HT-29 (cell line): ENCODE data around the gene PDLIM7. TPM values are rescaled to one million over a fixed set of nuclear protein-coding genes. Genes with fewer than 3 reads are reported as not detected.

Experiments
- total RNA-seq: library from RNA; depleted of rRNA; stranded (reverse); fragments of >200 nt; shearing (Covaris generic); gene quantifications from 2 replicates; pipeline ENCODE4 v1.2.3, GENCODE V29; 2014; rRNA removed

The PDLIM7 gene
- total RNA-seq, 1 experiment from 2014 or later, result 32.2 TPM

Other genes starting within 250 kb of the PDLIM7 start
- gene RAB24, start 193.9 kb downstream of the PDLIM7 start, total RNA-seq, result 33.7 and 33.8 TPM in 2 replicates
- 556 and 582 TPM in 2 replicates for gene PRELID1, start 193.8 kb downstream of the PDLIM7 start, total RNA-seq
- gene MXD3, start 185.7 kb downstream of the PDLIM7 start, total RNA-seq, result 55.7 and 75.5 TPM in 2 replicates
- gene LMAN2, start 145.9 kb downstream of the PDLIM7 start, total RNA-seq, result 234 and 262 TPM in 2 replicates
- 48.9 and 58.3 TPM in 2 replicates for gene RGS14, start 139.7 kb downstream of the PDLIM7 start, total RNA-seq
- not detected in 2 replicates for gene SLC34A1, start 113.2 kb downstream of the PDLIM7 start, total RNA-seq
- gene PFN3, start 96.9 kb downstream of the PDLIM7 start, total RNA-seq, result not detected in 2 replicates
- gene F12, start 88.0 kb downstream of the PDLIM7 start, total RNA-seq, result 52.9 TPM in 2 replicates
- gene GRK6, start 70.9 kb downstream of the PDLIM7 start, total RNA-seq, result 87.7 and 94.2 TPM in 2 replicates
- 69.3 and 86.7 TPM in 2 replicates for gene PRR7, start 50.8 kb downstream of the PDLIM7 start, total RNA-seq
- 11.3 and 12.9 TPM in 2 replicates for gene DBN1, start 24.0 kb downstream of the PDLIM7 start, total RNA-seq
- 1.6 and 1.9 TPM in 2 replicates for gene DOK3, start 12.2 kb upstream of the PDLIM7 start, total RNA-seq
- gene DDX41, start 19.4 kb upstream of the PDLIM7 start, total RNA-seq, result 240 and 269 TPM in 2 replicates
- 32.8 and 61.4 TPM in 2 replicates for gene FAM193B, start 57.0 kb upstream of the PDLIM7 start, total RNA-seq
- gene TMED9, start 94.6 kb upstream of the PDLIM7 start, total RNA-seq, result 115 and 119 TPM in 2 replicates
- 25.0 and 31.8 TPM in 2 replicates for gene B4GALT7, start 102.5 kb upstream of the PDLIM7 start, total RNA-seq